Liver (tissue), 9 donors: ENCODE data around the gene ITGA11. TPM values are rescaled to one million over a fixed set of nuclear protein-coding genes. Genes with fewer than 3 reads are reported as not detected.

Source experiments
- DNase-seq: peaks from one replicate; pipeline ENCODE4 v3.0.0-alpha.2; 2017; ENCODE audit warnings: low spot score
- H3K27ac ChIP-seq, 2 donors: one replicate each; pipeline ENCODE4 v1.7.0; 2013; ENCODE audit warnings: inconsistent platforms in 2 of 2, low read length in 2 of 2, control low read depth in 1 of 2, low read depth in 1 of 2, mild to moderate bottlenecking in 1 of 2
- H3K27me3 ChIP-seq, 4 donors: one replicate each; pipeline versions ENCODE4 v1.6.1 to v1.7.0; 2013; ENCODE audit warnings: low read length in 3 of 4, inconsistent platforms in 1 of 4, mild to moderate bottlenecking in 1 of 4, moderate library complexity in 1 of 4; ENCODE audit not compliant: control insufficient read depth in 4 of 4, insufficient read depth in 4 of 4
- H3K36me3 ChIP-seq, 4 donors: one replicate each; pipeline versions ENCODE4 v1.6.1 to v1.7.0; 2013; ENCODE audit warnings: low read length in 3 of 4, mild to moderate bottlenecking in 3 of 4, low read depth in 1 of 4, moderate library complexity in 1 of 4; ENCODE audit not compliant: control insufficient read depth in 4 of 4, insufficient read depth in 3 of 4
- H3K4me1 ChIP-seq, 4 donors: one replicate each; pipeline versions ENCODE4 v1.6.1 to v1.7.0; 2013; ENCODE audit warnings: low read length in 3 of 4, mild to moderate bottlenecking in 3 of 4, moderate library complexity in 1 of 4; ENCODE audit not compliant: control insufficient read depth in 4 of 4, insufficient read depth in 4 of 4
- H3K4me3 ChIP-seq, 3 donors: one replicate each; pipeline versions ENCODE4 v1.6.1 to v1.7.0; 2013; ENCODE audit warnings: low read length in 3 of 3, control low read depth in 1 of 3, low read depth in 1 of 3, mild to moderate bottlenecking in 1 of 3
- H3K9ac ChIP-seq, 2 donors: one replicate each; pipeline ENCODE4 v1.7.0; 2013; ENCODE audit warnings: low read length in 2 of 2, mild to moderate bottlenecking in 2 of 2, moderate library complexity in 2 of 2, control low read depth in 1 of 2, low read depth in 1 of 2
- H3K9me3 ChIP-seq, 4 donors: one replicate each; pipeline versions ENCODE4 v1.6.1 to v1.7.0; 2013; ENCODE audit warnings: low read length in 3 of 4; ENCODE audit not compliant: control insufficient read depth in 4 of 4
- CTCF ChIP-seq: fragments of 150-350 bp; IDR thresholded peaks from 2 replicates; pipeline ENCODE4 v1.5.1; 2017; ENCODE audit warnings: improper control_type of control experiment, low read depth, low read length; ENCODE audit not compliant: missing input control
- EGR1 ChIP-seq, 2 donors: IDR thresholded peaks; 2 replicates each; pipeline ENCODE4 v1.6.1; 2016 to 2018; ENCODE audit warnings: antibody characterized with exemption in 2 of 2, low read depth in 2 of 2
- FOXA1 ChIP-seq: IDR thresholded peaks from 2 replicates; pipeline ENCODE4 v1.6.1; 2016; ENCODE audit warnings: antibody characterized with exemption
- FOXA2 ChIP-seq: IDR thresholded peaks from 2 replicates; pipeline ENCODE4 v1.6.1; 2016; ENCODE audit warnings: antibody characterized with exemption
- GABPA ChIP-seq, 2 donors: IDR thresholded peaks in 1 of 2; conservative IDR thresholded peaks in 1 of 2; 2 replicates each; pipeline ENCODE4 v1.6.1; 2016; ENCODE audit warnings: antibody characterized with exemption in 2 of 2, mild to moderate bottlenecking in 1 of 2, moderate library complexity in 1 of 2
- HNF4A ChIP-seq, 2 donors: conservative IDR thresholded peaks; 2 replicates each; pipeline ENCODE4 v1.6.1; 2016; ENCODE audit warnings: antibody characterized with exemption in 2 of 2, mild to moderate bottlenecking in 2 of 2
- HNF4G ChIP-seq: IDR thresholded peaks from 2 replicates; pipeline ENCODE4 v1.6.1; 2016; ENCODE audit warnings: antibody characterized with exemption
- JUND ChIP-seq, 2 donors: IDR thresholded peaks; 2 replicates each; pipeline ENCODE4 v1.6.1; 2016; ENCODE audit warnings: antibody characterized with exemption in 2 of 2
- MAX ChIP-seq: IDR thresholded peaks from 2 replicates; pipeline ENCODE4 v1.6.1; 2016; ENCODE audit warnings: antibody characterized with exemption
- NR2F2 ChIP-seq: IDR thresholded peaks from 2 replicates; pipeline ENCODE4 v1.6.1; 2016; ENCODE audit warnings: antibody characterized with exemption
- RAD21 ChIP-seq, 2 donors: IDR thresholded peaks; 2 replicates each; pipeline ENCODE4 v1.6.1; 2016; ENCODE audit warnings: antibody characterized with exemption in 2 of 2, mild to moderate bottlenecking in 2 of 2
- REST ChIP-seq: IDR thresholded peaks from 2 replicates; pipeline ENCODE4 v1.6.1; 2016; ENCODE audit warnings: antibody characterized with exemption, mild to moderate bottlenecking
- RXRA ChIP-seq, 2 donors: IDR thresholded peaks; 2 replicates each; pipeline ENCODE4 v1.6.1; 2017 to 2018; ENCODE audit warnings: antibody characterized with exemption in 2 of 2, mild to moderate bottlenecking in 1 of 2
- SP1 ChIP-seq: IDR thresholded peaks from 2 replicates; pipeline ENCODE4 v1.6.1; 2018; ENCODE audit warnings: antibody characterized with exemption, mild to moderate bottlenecking
- TAF1 ChIP-seq: conservative IDR thresholded peaks from 2 replicates; pipeline ENCODE4 v1.6.1; 2016; ENCODE audit warnings: antibody characterized with exemption, mild to moderate bottlenecking
- YY1 ChIP-seq: IDR thresholded peaks from 2 replicates; pipeline ENCODE4 v1.6.1; 2016; ENCODE audit warnings: antibody characterized with exemption, mild to moderate bottlenecking
- WGBS: extraction: QIAGEN DNeasy Blood & Tissue Kit; methylation state at CpG from one replicate; pipeline ENCODE4 v1.1.7; 2013; 5-methylcytosine and 5-hydroxymethylcytosine counted together
- polyA plus RNA-seq, 2 donors: library from polyadenylated mRNA; stranded (reverse) in 1 of 2; unstranded in 1 of 2; fragments of 200-250 nt in 1 of 2; fragments of >200 nt in 1 of 2; fragmentation: Nextera tagmentation in 1 of 2; extraction: Ambion mirVana in 1 of 2; gene quantifications; one replicate each; pipeline versions ENCODE4 v1.2.1 to v1.2.3, GENCODE V29; 2013 to 2015
- total RNA-seq, 2 donors: library from RNA; depleted of rRNA; stranded (reverse); fragments of >200 nt; gene quantifications; one replicate each; pipeline ENCODE4 v1.2.3, GENCODE V29; 2014
- TF ChIP-seq, protein P1 (sequence below): IDR thresholded peaks from 2 replicates; pipeline ENCODE4 v1.6.1; 2016; ENCODE audit warnings: antibody characterized with exemption
- TF ChIP-seq, protein P2 (sequence below): IDR thresholded peaks from 2 replicates; pipeline ENCODE4 v1.6.1; 2016; ENCODE audit warnings: antibody characterized with exemption
- donor health status: healthy.
- donor health status: healthy.
- donor health status: healthy.
- donor health status: healthy.
- donor health status: healthy.

ITGA11 gene
- total and polyA plus RNA-seq, 4 donors, result 0.32 to 1.0 (median 0.67) TPM

- Histone ChIP-seq H3K9me3 (no peaks in the 10 kb centered on the region), H3K4me3 (no peak overlapping the region), H3K4me1 (no peaks in the 10 kb centered on the region), H3K9ac (no peak overlapping the region), H3K27me3 (no peaks in the 10 kb centered on the region), H3K36me3 (no peaks in the 10 kb centered on the region), H3K27ac (no peak overlapping the region)
- 82% methylated on average over 6 of the region's 6 CpGs for WGBS
- TF ChIP-seq HNF4G (no peak), RAD21 (IDR thresholded peaks at IDR 0.05) (no peak), YY1 (no peak), TAF1 (no peak), REST (no peak), FOXA1 (no peak), NR2F2 (no peak), GABPA (IDR thresholded peaks at IDR 0.05 in 1 of 2, conservative IDR thresholded peaks at IDR 0.05 in 1 of 2) (no peak), FOXA2 (no peak), EGR1 (IDR thresholded peaks at IDR 0.05; ENCODE audit: low read depth in 2 of 2) (no peak), CTCF (no peak), SP1 (no peak), RXRA (IDR thresholded peaks at IDR 0.05) (no peak), HNF4A (conservative IDR thresholded peaks at IDR 0.05) (no peak), JUND (IDR thresholded peaks at IDR 0.05) (no peak), MAX (no peak)
- TF ChIP-seq, protein P1, sequence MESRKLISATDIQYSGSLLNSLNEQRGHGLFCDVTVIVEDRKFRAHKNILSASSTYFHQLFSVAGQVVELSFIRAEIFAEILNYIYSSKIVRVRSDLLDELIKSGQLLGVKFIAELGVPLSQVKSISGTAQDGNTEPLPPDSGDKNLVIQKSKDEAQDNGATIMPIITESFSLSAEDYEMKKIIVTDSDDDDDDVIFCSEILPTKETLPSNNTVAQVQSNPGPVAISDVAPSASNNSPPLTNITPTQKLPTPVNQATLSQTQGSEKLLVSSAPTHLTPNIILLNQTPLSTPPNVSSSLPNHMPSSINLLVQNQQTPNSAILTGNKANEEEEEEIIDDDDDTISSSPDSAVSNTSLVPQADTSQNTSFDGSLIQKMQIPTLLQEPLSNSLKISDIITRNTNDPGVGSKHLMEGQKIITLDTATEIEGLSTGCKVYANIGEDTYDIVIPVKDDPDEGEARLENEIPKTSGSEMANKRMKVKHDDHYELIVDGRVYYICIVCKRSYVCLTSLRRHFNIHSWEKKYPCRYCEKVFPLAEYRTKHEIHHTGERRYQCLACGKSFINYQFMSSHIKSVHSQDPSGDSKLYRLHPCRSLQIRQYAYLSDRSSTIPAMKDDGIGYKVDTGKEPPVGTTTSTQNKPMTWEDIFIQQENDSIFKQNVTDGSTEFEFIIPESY, result no peak
- TF ChIP-seq, protein P2, sequence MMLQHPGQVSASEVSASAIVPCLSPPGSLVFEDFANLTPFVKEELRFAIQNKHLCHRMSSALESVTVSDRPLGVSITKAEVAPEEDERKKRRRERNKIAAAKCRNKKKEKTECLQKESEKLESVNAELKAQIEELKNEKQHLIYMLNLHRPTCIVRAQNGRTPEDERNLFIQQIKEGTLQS, result no peak
- DNase-seq, result no peak
These were observed 82.8 kb downstream of the ITGA11 start for GRCh38 chr15:68349151-68349550.
